ENCODE results near the gene LDAH. TPM values are rescaled to one million over a fixed set of nuclear protein-coding genes. Genes with fewer than 3 reads are reported as not detected.

LDAH gene
- total RNA-seq, 4 donors from 2014 or later: 11.9 to 18.3 (median 14.0) TPM

GRCh38 chr2:20839052-20839451, 16.2 kb upstream of the LDAH start:
- no peak for TF ChIP-seq CTCF (IDR thresholded peaks at IDR 0.05; ENCODE audit: low read depth)

- TF ChIP-seq CTCF (IDR thresholded peaks at IDR 0.05; ENCODE audit: low read depth): no peak
Measured at GRCh38 chr2:20838016-20838415, 15.1 kb upstream of the LDAH start.

GRCh38 chr2:20836521-20836920, 13.6 kb upstream of the LDAH start:
- TF ChIP-seq CTCF (IDR thresholded peaks at IDR 0.05; ENCODE audit: low read depth): no peak

- TF ChIP-seq CTCF (IDR thresholded peaks at IDR 0.05; ENCODE audit: low read depth): no peak
Measured at GRCh38 chr2:20834331-20834730, 11.4 kb upstream of the LDAH start.

- TF ChIP-seq CTCF (IDR thresholded peaks at IDR 0.05; ENCODE audit: low read depth): no peak
Measured at GRCh38 chr2:20832606-20833005, 9.7 kb upstream of the LDAH start.

GRCh38 chr2:20829861-20830260, 7.0 kb upstream of the LDAH start:
- no peak for TF ChIP-seq CTCF (IDR thresholded peaks at IDR 0.05; ENCODE audit: low read depth)

- no peak for TF ChIP-seq CTCF (IDR thresholded peaks at IDR 0.05; ENCODE audit: low read depth)
Measured at GRCh38 chr2:20823917-20824316, 1.0 kb upstream of the LDAH start.

All from subcutaneous adipose tissue (tissue), 4 donors.